HG03097 (cell line): ENCODE measurements around the gene ASZ1.
A peak's percentile ranks its signal among the peaks of the same experiment; 100 is the strongest.
"Not testable (repeated sequence)": the region's sequence is repeated elsewhere in the genome, so short reads cannot be mapped to it uniquely, and the experiment has no call there.

Source experiments
- ATAC-seq: cut with Tn5 transposase; IDR thresholded peaks from one replicate; pipeline ENCODE4 v1.9.1; 2021; ENCODE audit not compliant: unreplicated experiment, low FRiP score

Gene ASZ1

DNA sequence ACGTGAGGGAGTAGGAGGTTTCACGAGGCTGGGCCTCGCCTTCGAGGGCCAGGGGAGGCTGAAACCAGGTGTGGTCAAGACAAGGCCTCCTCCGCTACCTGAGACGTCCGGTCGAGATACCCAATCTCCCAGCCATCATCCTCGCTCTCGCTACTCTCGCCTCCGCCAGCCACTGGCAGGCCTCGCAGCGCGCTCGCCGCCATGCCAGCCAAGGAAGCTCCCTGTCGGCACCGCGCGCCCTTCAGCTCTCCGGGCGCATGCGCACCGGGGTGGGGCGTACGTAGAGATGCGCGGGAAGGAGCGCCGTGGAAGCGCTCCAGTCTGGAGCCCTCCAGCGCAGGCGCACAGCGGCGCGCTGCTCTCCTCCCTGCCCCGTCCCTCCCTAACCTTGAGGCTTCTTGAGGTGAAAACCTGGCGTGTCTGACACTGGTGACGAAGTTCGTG, at the start of gene ASZ1:
ASZ1 (minus strand) TSS at position 236 of the 444 bp plus-strand sequence; CDS start at position 203, 33 bp downstream.
- ATAC-seq, result no peak

DNA sequence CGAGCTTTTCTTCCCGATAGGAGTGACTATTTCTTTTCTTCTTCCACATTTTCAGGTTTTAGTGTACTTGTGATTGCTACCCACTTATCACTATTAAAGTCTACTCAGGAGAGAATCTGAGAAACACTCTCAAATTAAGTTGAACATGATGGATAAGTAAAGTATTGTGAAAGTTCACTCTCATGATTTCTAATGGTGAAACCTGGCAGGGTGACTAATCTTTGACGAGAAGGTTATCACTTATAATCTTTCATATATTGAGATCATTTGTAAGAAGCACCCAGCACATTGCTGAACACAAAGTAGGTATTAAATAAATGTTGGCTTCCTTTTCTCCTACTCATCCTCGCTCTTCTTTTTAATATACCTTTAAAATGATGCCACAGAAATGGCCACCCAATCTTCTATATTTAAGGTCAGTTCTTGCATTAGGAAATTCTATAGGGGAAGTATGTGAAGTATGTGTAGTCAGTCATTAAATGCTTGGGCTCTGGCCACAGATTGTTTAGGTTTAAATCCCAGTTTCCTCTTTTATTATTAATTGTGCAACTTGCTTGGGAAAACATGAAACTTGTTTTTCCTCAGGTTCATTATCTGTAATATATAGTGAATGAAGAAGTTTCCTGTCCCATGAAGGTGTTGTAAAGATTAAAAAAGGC, 49.4 kb upstream of the ASZ1 start:
- ATAC-seq, result no peak

GRCh38 chr7:117472335-117472734, 45.0 kb upstream of the ASZ1 start:
- ATAC-seq, result no peak

- ATAC-seq, result no peak
Observed at GRCh38 chr7:117470777-117471176, 43.5 kb upstream of the ASZ1 start.

GRCh38 chr7:117468174-117468573, 40.9 kb upstream of the ASZ1 start:
- ATAC-seq, result no peak

- ATAC-seq, result not testable (repeated sequence)
Observed at GRCh38 chr7:117460815-117461214, 33.5 kb upstream of the ASZ1 start.

GRCh38 chr7:117459735-117460134, 32.4 kb upstream of the ASZ1 start:
- ATAC-seq, result no peak

GRCh38 chr7:117458977-117459583, 31.8 kb upstream of the ASZ1 start:
- ATAC-seq, result no peak

- ATAC-seq, result no peak
Observed at GRCh38 chr7:117448655-117449054, 21.4 kb upstream of the ASZ1 start.

GRCh38 chr7:117446220-117446815, 19.0 kb upstream of the ASZ1 start:
- ATAC-seq, result no peak

DNA sequence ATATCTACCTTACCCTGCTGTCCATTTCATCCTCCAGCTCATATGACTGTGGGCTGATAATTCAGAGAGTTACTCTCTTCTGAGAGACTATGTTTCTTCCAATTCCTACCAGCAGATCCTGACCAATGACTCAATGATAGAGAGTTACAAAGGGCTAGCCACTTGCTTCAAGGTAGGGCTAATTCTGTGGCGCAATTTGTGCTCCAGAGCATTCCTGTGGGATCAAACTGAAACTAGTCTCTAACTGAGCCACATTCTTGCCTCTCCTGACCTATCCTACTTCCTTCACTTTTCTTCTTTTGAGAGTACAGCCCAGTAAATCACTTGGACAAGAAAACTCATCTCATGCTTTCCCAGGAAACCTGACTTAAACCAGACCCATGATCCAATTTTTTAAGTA, 17.9 kb upstream of the ASZ1 start:
- ATAC-seq, result no peak

DNA sequence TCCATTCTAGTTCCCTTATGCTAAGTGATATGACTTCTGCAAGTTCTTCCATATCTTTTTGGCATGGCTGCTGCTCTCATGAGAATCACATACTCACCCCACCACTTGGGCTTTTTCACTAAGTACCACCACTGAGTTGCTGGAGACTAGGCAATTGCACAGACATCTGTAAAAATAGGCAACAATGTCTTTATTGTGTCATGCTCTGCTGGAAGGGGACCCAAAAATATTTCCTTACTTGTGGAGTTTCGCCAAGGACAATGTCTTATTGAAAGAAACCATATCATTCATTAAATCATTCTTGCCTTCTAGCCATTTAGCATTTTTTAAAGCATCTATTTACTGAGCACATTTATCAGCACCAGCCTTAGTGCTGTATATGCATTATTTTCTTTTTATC, 17.4 kb upstream of the ASZ1 start:
- ATAC-seq, result no peak

GRCh38 chr7:117435475-117436043, 8.3 kb upstream of the ASZ1 start:
- peak; percentile 99 for ATAC-seq

- ATAC-seq, result peak; percentile 77
Observed at GRCh38 chr7:117424090-117424829, 3.0 kb downstream of the ASZ1 start.

- ATAC-seq, result not testable (repeated sequence)
Observed at GRCh38 chr7:117414591-117414990, 12.7 kb downstream of the ASZ1 start.

GRCh38 chr7:117412946-117413559, 14.2 kb downstream of the ASZ1 start:
- no peak for ATAC-seq

DNA sequence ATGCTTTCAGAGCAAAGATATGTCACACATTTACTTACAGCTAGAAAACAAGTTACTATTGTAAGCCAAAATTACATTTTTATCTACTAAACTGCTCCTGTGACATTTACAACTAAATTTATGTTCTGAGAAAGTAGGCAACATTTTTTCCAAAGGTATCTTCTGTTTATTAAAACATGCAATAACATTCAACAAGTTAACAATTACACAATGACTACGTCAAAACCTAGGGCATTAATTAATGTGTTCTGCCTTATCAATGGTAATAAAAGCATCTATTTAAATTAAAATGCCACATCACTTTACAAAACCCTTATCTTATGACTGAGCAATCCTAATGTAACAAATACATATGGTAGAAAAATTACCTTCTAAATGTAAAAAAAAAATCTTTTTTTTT, 14.9 kb downstream of the ASZ1 start:
- ATAC-seq, result no peak

GRCh38 chr7:117411539-117411938, 15.8 kb downstream of the ASZ1 start:
- no peak for ATAC-seq

DNA sequence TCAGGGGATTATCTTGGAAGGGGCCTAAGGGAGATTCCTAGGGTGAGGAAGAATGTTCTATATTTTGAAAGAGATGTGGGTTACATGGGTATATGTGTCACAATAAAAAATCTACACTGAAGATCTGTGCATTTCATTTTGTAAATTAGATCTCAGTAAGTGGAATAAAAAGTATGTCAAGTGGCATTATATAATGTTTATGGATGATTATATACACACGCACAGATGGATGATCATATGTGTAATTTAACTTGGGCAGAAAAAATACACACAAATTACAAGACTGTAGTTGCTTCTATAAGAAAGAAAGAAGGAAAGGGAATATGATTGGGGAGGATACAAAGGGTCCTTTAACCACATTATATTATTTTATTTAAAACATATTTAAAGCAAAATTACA, 18.5 kb downstream of the ASZ1 start:
- ATAC-seq, result no peak

DNA sequence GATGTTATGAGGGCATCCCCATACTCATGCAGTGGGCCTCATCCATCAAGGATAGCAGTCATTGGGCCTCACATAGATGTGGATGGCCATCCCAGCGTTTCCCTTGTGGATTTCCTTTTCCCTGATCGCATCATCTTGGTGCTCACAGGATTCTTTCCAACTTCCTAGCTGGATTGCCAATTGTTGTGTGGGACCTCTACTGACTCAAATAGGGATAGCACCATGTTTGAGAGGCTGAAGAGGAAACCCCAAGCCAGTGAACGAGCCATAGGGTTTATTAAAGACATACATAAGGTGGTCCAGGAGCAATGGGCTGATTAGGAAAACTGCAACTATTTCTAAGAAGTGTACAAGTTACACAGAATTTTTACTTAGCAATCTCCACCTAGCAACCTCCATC, 21.8 kb downstream of the ASZ1 start:
- ATAC-seq, result no peak

GRCh38 chr7:117403737-117404136, 23.6 kb downstream of the ASZ1 start:
- no peak for ATAC-seq
